B cell (primary cell): ENCODE measurements around the gene DPH3. TPM values are rescaled to one million over a fixed set of nuclear protein-coding genes. Genes with fewer than 3 reads are reported as not detected.
A peak's percentile ranks its signal among the peaks of the same experiment; 100 is the strongest.

ENCODE experiments used
- ATAC-seq: fragments of 200-7000 bp; cut with Tn5 transposase; one replicate; pipeline ENCODE4 v1.10.0; 2021; ENCODE audit warnings: low read depth, mild to moderate bottlenecking, moderate number of reproducible peaks, moderate library complexity
- CTCF ChIA-PET: fragments of 350-600 bp; sonication (Branson Sonifier 250); formaldehyde crosslinking; loops from one replicate; lab custom pipeline; 2021; ENCODE audit warnings: antibody characterized with exemption, inconsistent platforms; lab: Charles Lee
- POLR2A ChIA-PET: fragments of 350-600 bp; sonication (Branson Sonifier 250); formaldehyde crosslinking; loops from one replicate; lab custom pipeline; 2021; ENCODE audit warnings: antibody characterized with exemption; lab: Charles Lee
- DNase-seq: peaks from one replicate; pipeline ENCODE4 v3.0.0; 2013
- H2AFZ ChIP-seq: 2 replicates; pipeline ENCODE4 v1.6.1; 2012; ENCODE audit warnings: mild to moderate bottlenecking, low read depth, low read length; ENCODE audit not compliant: insufficient read depth, poor library complexity, severe bottlenecking
- H3K27ac ChIP-seq, 2 donors: 1 replicate in 1 of 2; 2 replicates in 1 of 2; pipeline ENCODE4 v1.5.1; 2012 to 2013; ENCODE audit warnings: low read length in 2 of 2, mild to moderate bottlenecking in 2 of 2, moderate library complexity in 1 of 2
- H3K27me3 ChIP-seq, 4 experiments: fragments of 200-600 bp in 1 of 4; sonication (generic) in 1 of 4; replicated peaks in 1 of 4; 1 replicate in 2 of 4; 2 replicates in 2 of 4; pipeline versions ENCODE4 v1.6.1 to v1.7.0; 2013 to 2016; ENCODE audit warnings: low read length in 3 of 4, mild to moderate bottlenecking in 2 of 4, mixed read lengths in 1 of 4, moderate library complexity in 1 of 4; ENCODE audit not compliant: insufficient read depth in 4 of 4, control insufficient read depth in 3 of 4; ENCODE audit errors: control extremely low read depth in 1 of 4
- H3K36me3 ChIP-seq, 2 experiments: replicated peaks in 1 of 2; 1 replicate in 1 of 2; 2 replicates in 1 of 2; pipeline versions ENCODE4 v1.6.1 to v1.7.1; 2013; ENCODE audit warnings: low read length in 1 of 2; ENCODE audit not compliant: insufficient read depth in 2 of 2, control insufficient read depth in 1 of 2; ENCODE audit errors: control extremely low read depth in 1 of 2, extremely low read depth in 1 of 2
- H3K4me1 ChIP-seq, 2 donors: fragments of 200-600 bp in 1 of 2; sonication (generic) in 1 of 2; 1 replicate in 1 of 2; 2 replicates in 1 of 2; pipeline versions ENCODE4 v1.5.1 to v1.6.1; 2013 to 2017; ENCODE audit warnings: low read length in 2 of 2; ENCODE audit not compliant: control insufficient read depth in 2 of 2, insufficient read depth in 2 of 2
- H3K4me2 ChIP-seq: replicated peaks from 2 replicates; pipeline ENCODE3; 2012; ENCODE audit warnings: mild to moderate bottlenecking, low read depth, low read length; ENCODE audit not compliant: poor library complexity, severe bottlenecking
- H3K4me3 ChIP-seq, 5 experiments: fragments of 200-600 bp in 1 of 5; sonication (generic) in 1 of 5; 1 replicate in 3 of 5; 2 replicates in 2 of 5; pipeline versions ENCODE4 v1.5.1 to v1.7.0; 2011 to 2016; ENCODE audit warnings: low read length in 4 of 5, mild to moderate bottlenecking in 4 of 5, low read depth in 2 of 5, control low read depth in 1 of 5, moderate library complexity in 1 of 5; ENCODE audit not compliant: insufficient read depth in 1 of 5; ENCODE audit errors: control extremely low read depth in 1 of 5, extremely low read depth in 1 of 5
- H3K79me2 ChIP-seq: fragments of 200-600 bp; sonication (generic); one replicate; pipeline ENCODE4 v1.6.0; 2016; ENCODE audit warnings: low read length; ENCODE audit not compliant: control insufficient read depth, insufficient read depth
- H3K9ac ChIP-seq: fragments of 200-600 bp; sonication (generic); 2 replicates; pipeline ENCODE4 v1.6.1; 2017; ENCODE audit warnings: mild to moderate bottlenecking, low read length, moderate library complexity
- H3K9me3 ChIP-seq, 3 donors: one replicate each; pipeline versions ENCODE4 v1.6.1 to v1.7.1; 2013; ENCODE audit warnings: low read length in 2 of 3; ENCODE audit not compliant: control insufficient read depth in 2 of 3, insufficient read depth in 1 of 3; ENCODE audit errors: control extremely low read depth in 1 of 3
- H4K20me1 ChIP-seq: 2 replicates; pipeline ENCODE4 v1.6.0; 2012; ENCODE audit warnings: mild to moderate bottlenecking, low read length; ENCODE audit not compliant: insufficient read depth, control insufficient read depth, poor library complexity, severe bottlenecking
- H3K27ac Mint-ChIP-seq: one replicate; pipeline ENCODE4 v1.8.0; 2021; ENCODE audit warnings: mixed read lengths
- H3K27me3 Mint-ChIP-seq: one replicate; pipeline ENCODE4 v1.8.0; 2021; ENCODE audit warnings: mixed read lengths
- H3K4me1 Mint-ChIP-seq: one replicate; pipeline ENCODE4 v1.8.0; 2021; ENCODE audit warnings: mixed read lengths
- H3K4me3 Mint-ChIP-seq: one replicate; pipeline ENCODE4 v1.8.0; 2021; ENCODE audit warnings: mixed read lengths
- H3K9me3 Mint-ChIP-seq: one replicate; pipeline ENCODE4 v1.8.0; 2022; ENCODE audit warnings: mixed read lengths; ENCODE audit not compliant: insufficient read depth
- CTCF ChIP-seq: fragments of 200-600 bp; IDR thresholded peaks from one replicate; pipeline ENCODE4 v1.8.0; 2022; ENCODE audit warnings: antibody characterized with exemption, mild to moderate bottlenecking
- EZH2 ChIP-seq: IDR thresholded peaks from 2 replicates; pipeline ENCODE4 v1.6.1; 2012; ENCODE audit warnings: borderline replicate concordance, low read depth, mild to moderate bottlenecking, moderate library complexity, low read length; ENCODE audit not compliant: insufficient read depth, poor library complexity, severe bottlenecking
- WGBS: methylation state at CpG from one replicate; pipeline ENCODE4 v1.1.5; 2013; ENCODE audit warnings: missing lambda C conversion rate; ENCODE audit not compliant: insufficient coverage; 5-methylcytosine and 5-hydroxymethylcytosine counted together
- intact Hi-C: fragments of 100-400 bp; cut with micrococcal nuclease; formaldehyde crosslinking; loops from one replicate; pipeline ENCODE4 v1.10.0; 2022
- polyA plus RNA-seq: library from polyadenylated mRNA; depleted of rRNA; stranded (reverse); fragments of >200 nt; gene quantifications from 2 replicates; pipeline ENCODE4 v1.2.3, GENCODE V29; 2012
- total RNA-seq, 2 donors: library from RNA; stranded (reverse); fragments of 120-200 nt in 1 of 2; gene quantifications; 1 replicate in 1 of 2; 2 replicates in 1 of 2; pipeline versions ENCODE4 v1.2.3 to v1.2.4, GENCODE V29; 2013 to 2022

The DPH3 gene
- total and polyA plus RNA-seq, 2 donors (not counting 1 experiment from before 2014, with no cell fraction given) = 7.4 to 12.9 TPM

- intact Hi-C loops = no loop called here
- Mint-ChIP-seq H3K27me3 (peaks cover 8% of the 10 kb centered on the region), H3K9me3 (no peaks in the 10 kb centered on the region), H3K4me3 (peak overlapping the region; percentile 18), H3K4me1 (peaks cover 12% of the 10 kb centered on the region), H3K27ac (no peak overlapping the region)
- H2AFZ ChIP-seq = peak overlapping the region; percentile 37
- H4K20me1 ChIP-seq = no peaks in the 10 kb centered on the region
- no peaks in the 10 kb centered on the region for H3K36me3 ChIP-seq
- no peaks in the 10 kb centered on the region for H3K9me3 ChIP-seq
- peak; percentile 93 for ATAC-seq
- no peak overlapping the region for H3K9ac ChIP-seq
- DNase-seq = peak; percentile 86
- WGBS = 42% methylated on average over 14 of the region's 17 CpGs
- POLR2A ChIA-PET = no interaction called here
- H3K79me2 ChIP-seq = no peaks in the 10 kb centered on the region
- peak overlapping the region; percentile 29 for H3K4me2 ChIP-seq
- peaks cover 2 to 8% of the 10 kb centered on the region in 2 donors for H3K4me1 ChIP-seq
- H3K4me3 ChIP-seq = no peak overlapping the region
- H3K27me3 ChIP-seq = peaks cover 0 to 10% (median 0%) of the 10 kb centered on the region in 4 experiments
- no peak overlapping the region for H3K27ac ChIP-seq
- CTCF ChIA-PET = interaction anchor here (1.0 to 2.6 kb wide), 12 partner anchors 11 to 1044 kb away, joined by 3 to 17 read pairs (median 6); no protein-coding TSS in a partner anchor
- peak; percentile 87 for TF ChIP-seq CTCF
- no peak for TF ChIP-seq EZH2
Observed at GRCh38 chr3:16247282-16248061, 17.3 kb downstream of the DPH3 start.

GRCh38 chr3:16245609-16246008 is 19.1 kb downstream of the DPH3 start:
- ChIA-PET CTCF (interaction anchor here (0.8 to 1.6 kb wide), 3 partner anchors 196 to 615 kb away, joined by 3 to 6 read pairs (median 5); no protein-coding TSS in a partner anchor), POLR2A (interaction anchor here (0.6 kb wide), 1 partner anchor 386 kb away, joined by 6 read pairs; no protein-coding TSS in a partner anchor)
- no peak overlapping the region for H3K4me3 ChIP-seq
- ATAC-seq = no peak
- H3K27me3 ChIP-seq = peaks cover 0 to 10% (median 0%) of the 10 kb centered on the region in 4 experiments
- H3K27ac Mint-ChIP-seq = no peak overlapping the region
- no peak overlapping the region for H2AFZ ChIP-seq
- no peak for DNase-seq
- no peaks in the 10 kb centered on the region for H4K20me1 ChIP-seq
- no peaks in the 10 kb centered on the region for H3K9me3 ChIP-seq
- H3K36me3 ChIP-seq = no peaks in the 10 kb centered on the region
- H3K4me2 ChIP-seq = no peak overlapping the region
- intact Hi-C loops = no loop called here
- H3K27ac ChIP-seq = no peak overlapping the region
- H3K79me2 ChIP-seq = no peaks in the 10 kb centered on the region
- H3K9me3 Mint-ChIP-seq = no peaks in the 10 kb centered on the region
- WGBS = 100% methylated on average over 1 of the region's 3 CpGs
- peaks cover 0 to 8% of the 10 kb centered on the region in 2 donors for H3K4me1 ChIP-seq
- H3K27me3 Mint-ChIP-seq = peaks cover 8% of the 10 kb centered on the region
- H3K4me3 Mint-ChIP-seq = no peak overlapping the region
- H3K9ac ChIP-seq = no peak overlapping the region
- H3K4me1 Mint-ChIP-seq = peaks cover 10% of the 10 kb centered on the region
- no peak for TF ChIP-seq EZH2
- no peak for TF ChIP-seq CTCF
